ENCODE data around the gene CYB5RL. TPM values are rescaled to one million over a fixed set of nuclear protein-coding genes. Genes with fewer than 3 reads are reported as not detected.

Gene CYB5RL
- total and polyA plus RNA-seq, 2 of the 8 experiments (the other 6 are each of a cell fraction or from before 2014, with no cell fraction given): 13.2 to 14.1 TPM

- TF ChIP-seq RFX5 (IDR thresholded peaks at IDR 0.05; ENCODE audit: borderline replicate concordance, low read depth, low read length): no peak
- no peak for TF ChIP-seq TAF7 (optimal IDR thresholded peaks at IDR 0.05; ENCODE audit: borderline replicate concordance, low read depth, low read length)
These were observed 22.1 kb downstream of the CYB5RL start (continued) for GRCh38 chr1:54177726-54178125.

All from H1 (cell line).